ENCODE results near the gene SMAD3. TPM values are rescaled to one million over a fixed set of nuclear protein-coding genes. Genes with fewer than 3 reads are reported as not detected.

The SMAD3 gene
- polyA plus RNA-seq, 1 donor from 2014 or later: 1.0 TPM

- Histone ChIP-seq H3F3A (ENCODE audit: insufficient read depth, low read length, poor library complexity, severe bottlenecking) (no peaks in the 10 kb centered on the region), H3K27ac (ENCODE audit: low read length) (no peak overlapping the region), H3K36me3 (ENCODE audit: insufficient read depth, low read length) (no peaks in the 10 kb centered on the region), H2AFZ (ENCODE audit: low read depth, low read length) (no peak overlapping the region), H3K4me3 (ENCODE audit: low read length) (no peak overlapping the region), H3K9me3 (ENCODE audit: low read length) (no peaks in the 10 kb centered on the region), H4K20me1 (ENCODE audit: insufficient read depth) (no peaks in the 10 kb centered on the region), H3K79me2 (replicated peaks; ENCODE audit: insufficient read depth, low read length) (peaks cover 11% of the 10 kb centered on the region), H3K9ac (ENCODE audit: low read length) (no peak overlapping the region), H3K4me2 (ENCODE audit: low read length) (no peak overlapping the region), H3K9me2 (ENCODE audit: insufficient read depth, low read length) (no peaks in the 10 kb centered on the region), H3K27me3 (ENCODE audit: insufficient read depth, low read depth, low read length) (no peaks in the 10 kb centered on the region)
- TF ChIP-seq EZH2 (IDR thresholded peaks at IDR 0.05; ENCODE audit: borderline replicate concordance, insufficient read depth, low read length, poor library complexity, severe bottlenecking) (no peak), RAD21 (conservative IDR thresholded peaks at IDR 0.05) (no peak), MXI1 (conservative IDR thresholded peaks at IDR 0.05; ENCODE audit: poor library complexity, severe bottlenecking) (no peak), TAF1 (IDR thresholded peaks at IDR 0.05; ENCODE audit: low read depth) (no peak), REST (IDR thresholded peaks at IDR 0.05; ENCODE audit: borderline replicate concordance) (no peak), CTCF (IDR thresholded peaks at IDR 0.05; ENCODE audit: poor library complexity, severe bottlenecking) (no peak), EP300 (conservative IDR thresholded peaks at IDR 0.05; ENCODE audit: poor library complexity, severe bottlenecking) (no peak), SMC3 (conservative IDR thresholded peaks at IDR 0.05; ENCODE audit: poor library complexity) (no peak), POLR2AphosphoS5 (IDR thresholded peaks at IDR 0.05) (no peak)
These were observed 76.8 kb downstream of the SMAD3 start for GRCh38 chr15:67142092-67142766.

- no peak overlapping the region for H3K4me2 ChIP-seq (ENCODE audit: low read length)
- H4K20me1 ChIP-seq (ENCODE audit: insufficient read depth): no peaks in the 10 kb centered on the region
- no peak overlapping the region for H3K9ac ChIP-seq (ENCODE audit: low read length)
- no peaks in the 10 kb centered on the region for H3K36me3 ChIP-seq (ENCODE audit: insufficient read depth, low read length)
- H3K27ac ChIP-seq (ENCODE audit: low read length): no peak overlapping the region
- no peak for TF ChIP-seq SMC3 (conservative IDR thresholded peaks at IDR 0.05; ENCODE audit: poor library complexity)
- no peak for TF ChIP-seq RAD21 (conservative IDR thresholded peaks at IDR 0.05)
- no peak for TF ChIP-seq EP300 (conservative IDR thresholded peaks at IDR 0.05; ENCODE audit: poor library complexity, severe bottlenecking)
- no peak for TF ChIP-seq REST (IDR thresholded peaks at IDR 0.05; ENCODE audit: borderline replicate concordance)
- no peak for TF ChIP-seq MXI1 (conservative IDR thresholded peaks at IDR 0.05; ENCODE audit: poor library complexity, severe bottlenecking)
- no peak for TF ChIP-seq EZH2 (IDR thresholded peaks at IDR 0.05; ENCODE audit: borderline replicate concordance, insufficient read depth, low read length, poor library complexity, severe bottlenecking)
- no peak for TF ChIP-seq CTCF (IDR thresholded peaks at IDR 0.05; ENCODE audit: poor library complexity, severe bottlenecking)
- no peak for TF ChIP-seq TAF1 (IDR thresholded peaks at IDR 0.05; ENCODE audit: low read depth)
- no peak for TF ChIP-seq POLR2AphosphoS5 (IDR thresholded peaks at IDR 0.05)
- no peaks in the 10 kb centered on the region for H3F3A ChIP-seq (ENCODE audit: insufficient read depth, low read length, poor library complexity, severe bottlenecking)
- no peaks in the 10 kb centered on the region for H3K9me3 ChIP-seq (ENCODE audit: low read length)
- H3K79me2 ChIP-seq (replicated peaks; ENCODE audit: insufficient read depth, low read length): peaks cover 11% of the 10 kb centered on the region
- H2AFZ ChIP-seq (ENCODE audit: low read depth, low read length): no peak overlapping the region
- H3K4me3 ChIP-seq (ENCODE audit: low read length): no peak overlapping the region
- H3K27me3 ChIP-seq (ENCODE audit: insufficient read depth, low read depth, low read length): no peaks in the 10 kb centered on the region
- H3K9me2 ChIP-seq (ENCODE audit: insufficient read depth, low read length): no peaks in the 10 kb centered on the region
These were observed 77.3 kb downstream of the SMAD3 start for GRCh38 chr15:67142767-67143100.

Data from neural cell (in vitro differentiated cells).